Retinal pigment epithelial cell (primary cell): ENCODE data around the gene GTPBP4.
A peak's percentile ranks its signal among the peaks of the same experiment; 100 is the strongest.

ENCODE experiments used
- DNase-seq: peaks from one replicate; pipeline ENCODE4 v3.0.0-alpha.2; 2010; ENCODE audit warnings: low read depth
- H3K4me3 ChIP-seq: 2 replicates; pipeline ENCODE4 v1.5.1; 2011; ENCODE audit warnings: mild to moderate bottlenecking, low read length, control low read depth, moderate library complexity
- CTCF ChIP-seq: conservative IDR thresholded peaks from 2 replicates; pipeline ENCODE4 v1.5.1; 2011; ENCODE audit warnings: low read depth, low read length, control low read depth, inconsistent platforms

Gene GTPBP4

GRCh38 chr10:1011696-1012095, 23.5 kb downstream of the GTPBP4 start:
- no peak for TF ChIP-seq CTCF
- no peak for DNase-seq
- H3K4me3 ChIP-seq, result no peak overlapping the region

- H3K4me3 ChIP-seq, result no peak overlapping the region
- DNase-seq, result no peak
- no peak for TF ChIP-seq CTCF
Observed at GRCh38 chr10:1015688-1016087, 27.5 kb downstream of the GTPBP4 start.

- H3K4me3 ChIP-seq, result no peak overlapping the region
- TF ChIP-seq CTCF, result no peak
- no peak for DNase-seq
Observed at GRCh38 chr10:1019362-1019761, 31.1 kb downstream of the GTPBP4 start.

GRCh38 chr10:1020460-1020859, 32.2 kb downstream of the GTPBP4 start:
- no peak overlapping the region for H3K4me3 ChIP-seq
- no peak for DNase-seq
- TF ChIP-seq CTCF, result no peak

GRCh38 chr10:1020958-1021357, 32.7 kb downstream of the GTPBP4 start:
- no peak for TF ChIP-seq CTCF
- no peak overlapping the region for H3K4me3 ChIP-seq

GRCh38 chr10:1022413-1022812, 34.2 kb downstream of the GTPBP4 start:
- DNase-seq, result no peak
- peak; percentile 9 for TF ChIP-seq CTCF
- H3K4me3 ChIP-seq, result peak overlapping the region; percentile 23

More at GRCh38 chr10:1020958-1021357, 32.7 kb downstream of the GTPBP4 start:
- no peak for DNase-seq

GRCh38 chr10:1024103-1024502, 35.9 kb downstream of the GTPBP4 start:
- TF ChIP-seq CTCF, result no peak

More at GRCh38 chr10:1024103-1024502, 35.9 kb downstream of the GTPBP4 start:
- no peak overlapping the region for H3K4me3 ChIP-seq
- no peak for DNase-seq
